Left hindlimb (tissue), 1 donor: Measurements from ENCODE around the gene UBFD1.
"Not testable (repeated sequence)": the region's sequence is repeated elsewhere in the genome, so short reads cannot be mapped to it uniquely, and the experiment has no call there.

Experiments used
- DNase-seq: peaks from one replicate; pipeline ENCODE4 v3.0.0-alpha.2; 2018

The UBFD1 gene

DNA sequence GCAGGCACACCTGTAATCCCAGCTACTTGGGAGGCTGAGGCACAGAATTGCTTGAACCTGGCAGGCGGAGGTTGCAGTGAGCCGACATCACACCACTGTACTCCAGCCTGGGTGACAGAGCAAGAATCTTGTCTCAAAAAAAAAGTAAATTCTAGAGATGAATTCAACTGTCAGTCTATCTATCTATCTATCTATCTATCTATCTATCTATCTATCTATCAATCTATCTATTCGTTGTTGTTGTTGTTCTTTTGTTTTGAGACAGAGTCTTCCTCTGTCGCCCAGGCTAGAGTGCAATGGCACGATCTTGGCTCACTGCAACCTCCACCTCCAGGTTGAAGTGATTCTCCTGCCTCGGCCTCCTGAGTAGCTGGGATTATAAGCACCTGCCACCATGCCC is 53.4 kb downstream of the UBFD1 start:
- not testable (repeated sequence) for DNase-seq

DNA sequence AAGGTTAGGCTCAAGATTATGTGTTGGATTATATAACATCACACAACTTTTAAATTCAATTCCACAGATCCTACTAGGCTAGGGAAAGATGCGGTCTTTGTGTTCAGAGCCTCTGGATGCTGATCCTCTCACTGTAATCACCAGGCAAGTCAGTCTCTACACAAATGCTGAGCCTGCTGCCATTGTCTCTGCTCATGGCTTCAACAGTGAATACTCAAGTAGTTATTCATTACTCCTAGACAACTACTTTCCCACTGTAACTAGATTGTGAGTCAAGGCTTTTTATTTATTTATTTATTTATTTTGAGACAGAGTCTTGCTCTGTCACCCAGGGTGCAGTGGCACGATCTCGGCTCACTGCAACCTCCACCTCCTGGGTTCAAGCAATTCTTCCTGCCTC is 54.4 kb downstream of the UBFD1 start:
- DNase-seq, result no peak

DNA sequence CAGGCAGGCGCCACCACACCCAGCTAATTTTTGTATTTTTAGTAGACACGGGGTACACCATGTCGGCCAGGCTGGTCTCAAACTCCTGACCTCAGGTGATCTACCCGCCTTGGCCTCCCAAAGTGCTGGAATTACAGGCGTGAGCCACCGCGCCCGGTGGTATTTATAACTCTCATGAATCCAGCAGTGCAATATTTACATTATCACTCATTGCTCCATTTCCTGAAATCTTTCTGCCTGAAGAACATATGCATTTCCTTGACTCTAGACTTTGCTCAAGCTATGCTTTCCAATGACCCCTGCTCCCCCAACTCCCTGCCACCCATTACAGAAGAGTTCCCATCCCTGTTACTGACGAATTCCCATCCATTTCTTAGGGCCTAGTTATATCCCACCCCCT is 58.3 kb downstream of the UBFD1 start:
- DNase-seq, result no peak
